ENCODE data around the gene ITPRID1. TPM values are rescaled to one million over a fixed set of nuclear protein-coding genes. Genes with fewer than 3 reads are reported as not detected.
A peak's percentile ranks its signal among the peaks of the same experiment; 100 is the strongest.

Gene ITPRID1
- total RNA-seq, 4 donors from 2014 or later = 2.8 to 6.3 (median 4.4) TPM

GRCh38 chr7:31490796-31491314 lies 23.0 kb upstream of the ITPRID1 start:
- Histone ChIP-seq H3K9me3 (no peaks in the 10 kb centered on the region), H3K27ac (no peak overlapping the region), H3K4me1 (peaks cover 0 to 6% (median 0%) of the 10 kb centered on the region in 4 donors), H3K27me3 (no peaks in the 10 kb centered on the region), H3K4me3 (no peak overlapping the region), H3K36me3 (no peaks in the 10 kb centered on the region)
- no peak for TF ChIP-seq CTCF (IDR thresholded peaks at IDR 0.05)
- no peak for TF ChIP-seq EP300 (IDR thresholded peaks at IDR 0.05; ENCODE audit: low read depth)
- no peak for TF ChIP-seq POLR2AphosphoS5 (IDR thresholded peaks at IDR 0.05)
- TF ChIP-seq POLR2A (IDR thresholded peaks at IDR 0.05) = no peak
- 63 to 68% methylated on average over 2 of the region's 2 CpGs for WGBS, 2 donors (ENCODE audit: low coverage in 1 of 2)
- intact Hi-C loops (cut with DNase I; ENCODE audit: low total_unique reads) (no loop called here), in situ Hi-C loops (cut with MboI; ENCODE audit: low pct_ligation_motif_present in 1 of 4, low pct_unique_long_range_greater_than_20kb in 1 of 4, low sequenced_read_pairs in 3 of 4) (loop anchor here in 1 of 4 donors (25.0 kb wide), 1 partner anchor 304 kb away; no protein-coding TSS in a partner anchor)
- no peak for DNase-seq

GRCh38 chr7:31492086-31492485 lies 21.8 kb upstream of the ITPRID1 start:
- TF ChIP-seq EP300 (IDR thresholded peaks at IDR 0.05; ENCODE audit: low read depth) (no peak), POLR2AphosphoS5 (IDR thresholded peaks at IDR 0.05) (no peak), CTCF (IDR thresholded peaks at IDR 0.05) (no peak), POLR2A (IDR thresholded peaks at IDR 0.05) (no peak)
- no peak for DNase-seq

GRCh38 chr7:31493714-31494181 lies 20.1 kb upstream of the ITPRID1 start:
- WGBS, 2 donors (ENCODE audit: low coverage in 1 of 2) = 10 to 29% methylated on average over 1 to 3 of the region's 3 CpGs
- TF ChIP-seq CTCF (IDR thresholded peaks at IDR 0.05) (no peak), POLR2AphosphoS5 (IDR thresholded peaks at IDR 0.05) (no peak), POLR2A (IDR thresholded peaks at IDR 0.05) (no peak), EP300 (IDR thresholded peaks at IDR 0.05; ENCODE audit: low read depth) (no peak)
- intact Hi-C loops (cut with DNase I; ENCODE audit: low total_unique reads) (no loop called here), in situ Hi-C loops (cut with MboI; ENCODE audit: low pct_ligation_motif_present in 1 of 4, low pct_unique_long_range_greater_than_20kb in 1 of 4, low sequenced_read_pairs in 3 of 4) (loop anchor here in 1 of 4 donors (25.0 kb wide), 1 partner anchor 306 kb away; no protein-coding TSS in a partner anchor)
- Histone ChIP-seq H3K4me1 (peaks cover 0 to 6% (median 0%) of the 10 kb centered on the region in 4 donors), H3K9me3 (no peaks in the 10 kb centered on the region), H3K36me3 (no peaks in the 10 kb centered on the region), H3K27ac (peak overlapping the region in 3 of 4 donors; percentile 7 to 64 (median 17)), H3K27me3 (no peaks in the 10 kb centered on the region), H3K4me3 (no peak overlapping the region)
- DNase-seq = peak; percentile 18

More at GRCh38 chr7:31492086-31492485, 21.8 kb upstream of the ITPRID1 start:
- H3K9me3 ChIP-seq = no peaks in the 10 kb centered on the region
- in situ Hi-C loops (cut with MboI; ENCODE audit: low pct_ligation_motif_present in 1 of 4, low pct_unique_long_range_greater_than_20kb in 1 of 4, low sequenced_read_pairs in 3 of 4) = loop anchor here in 1 of 4 donors (25.0 kb wide), 1 partner anchor 305 kb away; no protein-coding TSS in a partner anchor
- WGBS, 2 donors (ENCODE audit: low coverage in 1 of 2) = 61% methylated on average over 4 of the region's 4 CpGs; no CpG with 5 or more reads in 1 of the 2 donors
- no peaks in the 10 kb centered on the region for H3K27me3 ChIP-seq
- H3K4me3 ChIP-seq = no peak overlapping the region
- peaks cover 0 to 6% (median 0%) of the 10 kb centered on the region in 4 donors for H3K4me1 ChIP-seq
- H3K27ac ChIP-seq = no peak overlapping the region
- intact Hi-C loops (cut with DNase I; ENCODE audit: low total_unique reads) = no loop called here
- H3K36me3 ChIP-seq = no peaks in the 10 kb centered on the region

- Histone ChIP-seq H3K27me3 (no peaks in the 10 kb centered on the region), H3K36me3 (no peaks in the 10 kb centered on the region), H3K4me1 (peaks cover 0 to 6% (median 0%) of the 10 kb centered on the region in 4 donors), H3K9me3 (no peaks in the 10 kb centered on the region), H3K4me3 (no peak overlapping the region), H3K27ac (peak overlapping the region in 1 of 4 donors; percentile 64)
- TF ChIP-seq POLR2AphosphoS5 (IDR thresholded peaks at IDR 0.05) = no peak
- TF ChIP-seq EP300 (IDR thresholded peaks at IDR 0.05; ENCODE audit: low read depth) = no peak
- no peak for TF ChIP-seq POLR2A (IDR thresholded peaks at IDR 0.05)
- no peak for TF ChIP-seq CTCF (IDR thresholded peaks at IDR 0.05)
- DNase-seq = no peak
- intact Hi-C loops (cut with DNase I; ENCODE audit: low total_unique reads) = no loop called here
- in situ Hi-C loops (cut with MboI; ENCODE audit: low pct_ligation_motif_present in 1 of 4, low pct_unique_long_range_greater_than_20kb in 1 of 4, low sequenced_read_pairs in 3 of 4) = loop anchor here in 1 of 4 donors (25.0 kb wide), 1 partner anchor 307 kb away; no protein-coding TSS in a partner anchor
- WGBS, 2 donors (ENCODE audit: low coverage in 1 of 2) = 73 to 81% methylated on average over 5 of the region's 5 CpGs
Measured at GRCh38 chr7:31494421-31494820, 19.5 kb upstream of the ITPRID1 start.
